Body of pancreas (tissue), 4 donors: ENCODE data around the gene CIAO2A. TPM values are rescaled to one million over a fixed set of nuclear protein-coding genes. Genes with fewer than 3 reads are reported as not detected.

ENCODE experiments used
- ATAC-seq: fragments of 150-250 bp; one replicate; pipeline ENCODE4 v1.9.1; 2016
- DNase-seq, 4 donors: peaks; one replicate each; pipeline ENCODE4 v3.0.0-alpha.2; 2019
- H3K27ac ChIP-seq, 4 donors: fragments of 200-600 bp; sonication (generic); 1 replicate in 3 of 4; 2 replicates in 1 of 4; pipeline versions ENCODE4 v1.5.1 to v1.6.1; 2016 to 2019; ENCODE audit warnings: mild to moderate bottlenecking in 1 of 4, mixed read lengths in 1 of 4, moderate library complexity in 1 of 4
- H3K27me3 ChIP-seq, 2 donors: fragments of 200-600 bp; sonication (generic); one replicate each; pipeline ENCODE4 v1.6.0; 2016; ENCODE audit warnings: mild to moderate bottlenecking in 1 of 2
- H3K36me3 ChIP-seq, 2 donors: fragments of 200-600 bp; sonication (generic); replicated peaks in 1 of 2; 2 replicates each; pipeline ENCODE4 v1.5.1; 2016; ENCODE audit warnings: low read depth in 2 of 2; ENCODE audit not compliant: insufficient read depth in 1 of 2
- H3K4me1 ChIP-seq: fragments of 200-600 bp; sonication (generic); one replicate; pipeline ENCODE4 v1.6.0; 2016
- H3K4me3 ChIP-seq, 2 donors: fragments of 200-600 bp; sonication (generic); 1 replicate in 1 of 2; 2 replicates in 1 of 2; pipeline ENCODE4 v1.5.1; 2016 to 2019
- H3K9me3 ChIP-seq, 3 donors: fragments of 200-600 bp; sonication (generic); 1 replicate in 2 of 3; 2 replicates in 1 of 3; pipeline ENCODE4 v1.5.1; 2016
- POLR2A ChIP-seq, 3 donors: fragments of 450-650 bp; IDR thresholded peaks; one replicate each; pipeline ENCODE4 v1.6.1; 2016; ENCODE audit warnings: antibody characterized with exemption in 3 of 3, mild to moderate bottlenecking in 2 of 3
- WGBS, 2 donors: methylation state at CpG; one replicate each; pipeline ENCODE4 v1.1.5; 2017; 5-methylcytosine and 5-hydroxymethylcytosine counted together
- intact Hi-C: fragments of 100-400 bp; cut with DNase I; formaldehyde crosslinking; loops from one replicate; pipeline ENCODE4 v1.15.1; 2023
- total RNA-seq, 2 donors: library from RNA; depleted of rRNA; stranded (reverse); fragments of >200 nt; gene quantifications; one replicate each; pipeline ENCODE4 v1.1.0, GENCODE V29; 2016
- TF ChIP-seq, protein P1 (sequence below), 7 experiments: fragments of 450-650 bp in 4 of 7; fragments of 200-600 bp in 3 of 7; sonication (generic) in 3 of 7; IDR thresholded peaks; one replicate each; pipeline ENCODE4 v1.5.1; 2016 to 2019; ENCODE audit warnings: antibody characterized with exemption in 7 of 7

The CIAO2A gene
- total RNA-seq, 2 donors from 2014 or later, result 48.1 to 57.1 TPM

DNA sequence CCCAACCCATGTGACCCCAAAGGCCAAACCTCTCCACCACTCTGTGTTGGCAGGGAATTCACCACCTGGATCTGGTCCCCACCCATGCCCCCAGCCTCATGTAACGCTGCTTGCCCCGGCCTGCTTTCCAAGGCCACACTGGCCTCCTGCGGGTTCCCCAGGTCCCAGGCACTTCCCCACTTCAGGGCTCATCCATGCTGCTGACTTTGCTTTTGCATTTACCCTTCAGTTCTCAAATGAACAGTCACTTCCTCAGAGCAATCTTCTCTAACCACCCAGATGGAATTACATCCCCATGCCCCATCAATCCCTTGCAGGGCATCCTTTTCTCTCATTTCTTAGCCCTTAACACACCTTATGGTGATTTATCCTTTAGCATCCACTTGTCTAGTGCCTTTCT lies 56.5 kb downstream of the CIAO2A start:
- ATAC-seq, result no peak

DNA sequence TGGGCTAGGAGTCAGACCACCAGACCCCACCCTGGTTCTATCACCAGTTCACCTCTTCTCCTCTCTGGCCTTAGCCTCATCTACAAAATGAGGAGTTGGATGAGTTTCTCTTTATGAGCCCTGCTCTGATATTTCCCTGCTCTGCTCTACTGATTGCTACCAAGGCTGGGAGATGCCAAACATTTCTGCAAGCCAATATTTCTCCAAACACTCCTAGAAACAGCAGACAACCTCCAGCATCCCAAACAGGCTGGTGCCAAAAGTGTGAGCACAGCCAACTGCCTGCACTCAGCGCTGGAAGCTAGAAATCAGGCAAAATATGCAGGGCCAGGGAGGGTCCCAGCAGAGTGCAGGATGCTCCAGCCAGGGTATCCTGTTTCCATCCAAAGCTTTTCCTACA lies 58.1 kb downstream of the CIAO2A start:
- Histone ChIP-seq H3K4me3 (no peak overlapping the region), H3K4me1 (no peaks in the 10 kb centered on the region), H3K36me3 (no peaks in the 10 kb centered on the region), H3K27me3 (no peaks in the 10 kb centered on the region), H3K27ac (no peak overlapping the region), H3K9me3 (no peaks in the 10 kb centered on the region)
- WGBS, 2 donors, result 100% methylated on average over 1 of the region's 1 CpG
- TF ChIP-seq, protein P1, sequence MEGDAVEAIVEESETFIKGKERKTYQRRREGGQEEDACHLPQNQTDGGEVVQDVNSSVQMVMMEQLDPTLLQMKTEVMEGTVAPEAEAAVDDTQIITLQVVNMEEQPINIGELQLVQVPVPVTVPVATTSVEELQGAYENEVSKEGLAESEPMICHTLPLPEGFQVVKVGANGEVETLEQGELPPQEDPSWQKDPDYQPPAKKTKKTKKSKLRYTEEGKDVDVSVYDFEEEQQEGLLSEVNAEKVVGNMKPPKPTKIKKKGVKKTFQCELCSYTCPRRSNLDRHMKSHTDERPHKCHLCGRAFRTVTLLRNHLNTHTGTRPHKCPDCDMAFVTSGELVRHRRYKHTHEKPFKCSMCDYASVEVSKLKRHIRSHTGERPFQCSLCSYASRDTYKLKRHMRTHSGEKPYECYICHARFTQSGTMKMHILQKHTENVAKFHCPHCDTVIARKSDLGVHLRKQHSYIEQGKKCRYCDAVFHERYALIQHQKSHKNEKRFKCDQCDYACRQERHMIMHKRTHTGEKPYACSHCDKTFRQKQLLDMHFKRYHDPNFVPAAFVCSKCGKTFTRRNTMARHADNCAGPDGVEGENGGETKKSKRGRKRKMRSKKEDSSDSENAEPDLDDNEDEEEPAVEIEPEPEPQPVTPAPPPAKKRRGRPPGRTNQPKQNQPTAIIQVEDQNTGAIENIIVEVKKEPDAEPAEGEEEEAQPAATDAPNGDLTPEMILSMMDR (IDR thresholded peaks at IDR 0.05), result no peak
- TF ChIP-seq POLR2A (IDR thresholded peaks at IDR 0.05), result no peak
- no peak for ATAC-seq
- DNase-seq, result no peak
- intact Hi-C loops, result no loop called here

More for the DNA sequence above, 56.5 kb downstream of the CIAO2A start:
- no peaks in the 10 kb centered on the region for H3K36me3 ChIP-seq
- TF ChIP-seq, protein P1 (IDR thresholded peaks at IDR 0.05), result no peak
- no peak for TF ChIP-seq POLR2A (IDR thresholded peaks at IDR 0.05)
- H3K4me1 ChIP-seq, result no peaks in the 10 kb centered on the region
- H3K27ac ChIP-seq, result no peak overlapping the region
- WGBS, 2 donors, result 81 to 93% methylated on average over 3 of the region's 3 CpGs
- no peak overlapping the region for H3K4me3 ChIP-seq
- DNase-seq, result no peak
- H3K9me3 ChIP-seq, result no peaks in the 10 kb centered on the region
- H3K27me3 ChIP-seq, result no peaks in the 10 kb centered on the region
- intact Hi-C loops, result no loop called here

DNA sequence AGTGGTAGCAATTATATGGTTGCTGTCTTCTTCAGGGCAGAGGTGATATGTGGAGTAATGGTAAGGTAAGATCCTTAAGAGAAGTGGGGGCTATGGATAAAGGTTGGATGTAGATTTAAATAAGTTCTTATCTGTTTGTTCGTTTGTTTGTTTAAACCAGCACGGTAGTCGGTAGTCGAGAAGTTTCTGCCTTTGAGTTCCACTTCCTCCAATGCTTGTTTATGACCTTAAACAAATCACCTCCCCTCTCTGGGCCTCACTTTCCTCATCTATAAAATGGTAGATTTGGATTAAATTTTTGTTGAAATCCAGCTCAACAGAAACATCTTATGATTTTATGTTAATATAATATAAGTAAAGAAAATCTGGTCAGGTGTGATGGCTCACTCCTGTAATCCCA lies 59.1 kb downstream of the CIAO2A start:
- TF ChIP-seq, protein P1 (IDR thresholded peaks at IDR 0.05), result no peak
- no peak for TF ChIP-seq POLR2A (IDR thresholded peaks at IDR 0.05)
- intact Hi-C loops, result no loop called here
- WGBS, 2 donors, result 25 to 29% methylated on average over 4 of the region's 4 CpGs
- DNase-seq, result no peak
- Histone ChIP-seq H3K27ac (no peak overlapping the region), H3K36me3 (no peaks in the 10 kb centered on the region), H3K9me3 (no peaks in the 10 kb centered on the region), H3K27me3 (no peaks in the 10 kb centered on the region), H3K4me3 (no peak overlapping the region), H3K4me1 (no peaks in the 10 kb centered on the region)
- no peak for ATAC-seq

DNA sequence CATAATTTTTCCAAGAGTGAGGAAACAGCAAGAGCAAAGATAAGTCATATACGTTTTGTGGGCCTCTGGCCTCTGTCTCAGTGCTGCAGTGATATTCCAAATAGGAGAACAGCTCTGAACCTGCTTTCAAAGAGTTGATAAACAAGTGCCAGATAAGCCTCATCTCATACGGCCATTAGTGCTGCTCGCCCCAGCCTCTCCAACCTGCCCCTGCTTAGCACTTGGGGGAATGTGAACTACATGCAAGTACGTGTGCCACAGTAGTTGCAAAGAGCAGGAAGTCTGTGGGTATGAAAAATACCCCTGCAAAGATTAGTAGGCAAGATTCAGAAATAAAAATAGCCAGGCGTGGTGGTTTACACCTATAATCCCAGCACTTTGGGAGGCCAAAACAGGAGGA lies 61.3 kb downstream of the CIAO2A start:
- Histone ChIP-seq H3K27me3 (no peaks in the 10 kb centered on the region), H3K4me3 (no peak overlapping the region), H3K4me1 (peaks cover 9% of the 10 kb centered on the region), H3K9me3 (no peaks in the 10 kb centered on the region), H3K27ac (no peak overlapping the region), H3K36me3 (no peaks in the 10 kb centered on the region)
- DNase-seq, result no peak
- ATAC-seq, result no peak
- intact Hi-C loops, result no loop called here
- TF ChIP-seq POLR2A (IDR thresholded peaks at IDR 0.05), result no peak
- TF ChIP-seq, protein P1 (IDR thresholded peaks at IDR 0.05), result no peak
- WGBS, 2 donors, result 84 to 85% methylated on average over 5 of the region's 5 CpGs

DNA sequence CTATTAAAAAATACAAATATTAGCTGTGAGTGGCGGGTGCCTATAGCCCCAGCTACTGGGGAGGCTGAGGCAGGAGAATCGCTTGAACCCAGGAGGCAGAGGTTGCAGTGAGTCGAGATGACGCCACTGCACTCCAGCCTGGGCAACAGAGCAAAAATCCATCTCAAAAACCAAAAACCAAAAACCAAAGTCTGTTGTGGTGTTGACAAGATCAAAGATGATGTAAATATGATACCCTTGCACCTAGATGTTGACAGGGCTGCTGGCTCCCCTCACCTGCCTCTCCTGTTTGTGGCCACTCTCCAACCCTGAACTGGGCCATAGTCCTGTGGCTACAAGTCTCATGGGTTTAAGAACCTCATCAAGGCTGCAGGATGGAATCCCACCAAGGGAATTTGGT lies 63.5 kb downstream of the CIAO2A start:
- no peaks in the 10 kb centered on the region for H3K27me3 ChIP-seq
- no peak for ATAC-seq
- intact Hi-C loops, result no loop called here
- TF ChIP-seq, protein P1 (IDR thresholded peaks at IDR 0.05), result no peak
- no peak for TF ChIP-seq POLR2A (IDR thresholded peaks at IDR 0.05)
- no peak for DNase-seq
- 86 to 95% methylated on average over 4 of the region's 4 CpGs for WGBS, 2 donors
- H3K9me3 ChIP-seq, result no peaks in the 10 kb centered on the region
- H3K36me3 ChIP-seq, result no peaks in the 10 kb centered on the region
- peaks cover 17% of the 10 kb centered on the region for H3K4me1 ChIP-seq
- no peak overlapping the region for H3K27ac ChIP-seq
- H3K4me3 ChIP-seq, result no peak overlapping the region
